ES-I3 (cell line): Measurements from ENCODE around the gene SCYL1.
"Not testable (repeated sequence)": the region's sequence is repeated elsewhere in the genome, so short reads cannot be mapped to it uniquely, and the experiment has no call there.

Source experiments
- H3K36me3 ChIP-seq: 2 replicates; pipeline ENCODE4 v1.6.1; 2013; ENCODE audit warnings: mild to moderate bottlenecking, low read length, control low read depth, moderate library complexity; ENCODE audit not compliant: insufficient read depth
- H3K4me1 ChIP-seq: 2 replicates; pipeline ENCODE4 v1.6.1; 2013; ENCODE audit warnings: mild to moderate bottlenecking, control low read depth, low read length; ENCODE audit not compliant: insufficient read depth
- H3K9ac ChIP-seq: 2 replicates; pipeline ENCODE4 v1.6.1; 2013; ENCODE audit warnings: low read depth, mild to moderate bottlenecking, low read length, moderate library complexity
- H3K9me3 ChIP-seq: 2 replicates; pipeline ENCODE4 v1.6.1; 2013; ENCODE audit warnings: mild to moderate bottlenecking, low read length, moderate library complexity; ENCODE audit not compliant: control insufficient read depth, insufficient read depth

SCYL1 gene

DNA sequence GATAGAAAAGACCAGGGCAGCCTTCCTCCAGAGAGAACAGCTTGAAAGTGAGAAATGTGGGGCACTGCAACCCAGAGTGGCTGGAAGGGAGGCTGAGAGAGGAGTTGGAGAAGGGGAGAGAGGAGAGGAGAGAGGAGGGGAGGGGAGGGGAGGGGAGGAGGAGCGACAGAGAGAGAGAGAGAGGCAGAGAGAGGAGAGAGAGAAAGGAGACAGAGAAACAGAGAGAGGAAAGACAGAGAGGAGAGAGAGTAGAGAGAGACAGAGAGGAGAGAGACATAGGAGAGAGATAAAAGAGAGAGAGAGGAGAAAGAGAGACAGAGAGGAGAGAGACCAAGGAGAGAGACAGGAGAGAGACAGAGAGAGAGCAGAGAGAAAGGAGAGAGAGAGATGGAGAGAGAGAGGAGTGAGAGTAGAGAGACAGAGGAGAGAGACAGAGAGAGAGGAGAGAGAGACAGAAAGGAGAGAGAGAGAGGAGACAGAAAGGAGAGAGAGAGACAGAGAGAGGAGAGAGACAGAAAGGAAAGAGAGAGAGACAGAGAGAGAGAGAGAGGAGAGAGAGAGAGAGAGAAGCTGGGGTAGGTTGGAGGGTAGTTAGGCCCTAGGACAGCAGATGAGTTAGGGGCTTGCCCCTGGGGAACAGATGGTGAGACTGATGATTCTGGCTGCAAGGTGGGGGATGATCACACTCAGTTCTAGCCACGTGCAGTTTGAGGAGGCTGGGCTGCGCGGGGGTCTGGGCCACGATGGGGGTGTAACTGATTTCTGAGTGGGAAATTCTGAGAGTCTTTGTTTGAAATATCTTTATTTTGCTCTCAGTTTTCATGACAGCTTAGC lies 8.5 kb upstream of the SCYL1 start:
- H3K36me3 ChIP-seq = no peaks in the 10 kb centered on the region
- H3K9ac ChIP-seq = no peak overlapping the region
- H3K4me1 ChIP-seq = no peaks in the 10 kb centered on the region
- H3K9me3 ChIP-seq = no peaks in the 10 kb centered on the region

DNA sequence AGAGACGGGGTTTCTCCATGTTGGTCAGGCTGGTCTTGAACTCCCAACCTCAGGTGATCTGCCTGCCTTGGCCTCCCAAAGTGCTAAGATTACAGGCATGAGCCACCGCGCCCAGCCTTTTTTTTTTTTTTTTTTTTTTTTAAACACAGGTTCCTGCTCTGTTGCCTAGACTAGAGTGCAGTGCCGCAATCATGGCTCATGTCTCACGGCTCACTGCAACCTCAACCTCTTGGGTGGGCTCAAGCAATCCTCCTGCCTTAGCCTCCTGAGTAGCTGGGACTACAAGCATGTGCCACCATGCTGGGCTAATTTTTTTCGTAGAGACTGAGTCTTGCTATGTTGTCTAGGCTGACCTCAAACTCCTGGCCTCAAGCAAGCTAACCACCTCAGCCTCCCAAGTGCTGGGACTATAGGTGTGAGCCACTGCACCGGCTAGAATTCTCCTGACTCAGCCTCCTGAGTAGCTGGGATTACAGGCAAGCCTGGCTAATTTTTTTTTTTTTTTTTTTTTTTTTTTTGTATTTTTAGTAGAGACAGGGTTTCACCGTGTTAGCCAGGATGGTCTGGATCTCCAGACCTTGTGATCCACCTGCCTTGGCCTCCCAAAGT lies 5.8 kb upstream of the SCYL1 start:
- not testable (repeated sequence) for H3K9ac ChIP-seq, H3K9me3 ChIP-seq, H3K4me1 ChIP-seq, H3K36me3 ChIP-seq

DNA sequence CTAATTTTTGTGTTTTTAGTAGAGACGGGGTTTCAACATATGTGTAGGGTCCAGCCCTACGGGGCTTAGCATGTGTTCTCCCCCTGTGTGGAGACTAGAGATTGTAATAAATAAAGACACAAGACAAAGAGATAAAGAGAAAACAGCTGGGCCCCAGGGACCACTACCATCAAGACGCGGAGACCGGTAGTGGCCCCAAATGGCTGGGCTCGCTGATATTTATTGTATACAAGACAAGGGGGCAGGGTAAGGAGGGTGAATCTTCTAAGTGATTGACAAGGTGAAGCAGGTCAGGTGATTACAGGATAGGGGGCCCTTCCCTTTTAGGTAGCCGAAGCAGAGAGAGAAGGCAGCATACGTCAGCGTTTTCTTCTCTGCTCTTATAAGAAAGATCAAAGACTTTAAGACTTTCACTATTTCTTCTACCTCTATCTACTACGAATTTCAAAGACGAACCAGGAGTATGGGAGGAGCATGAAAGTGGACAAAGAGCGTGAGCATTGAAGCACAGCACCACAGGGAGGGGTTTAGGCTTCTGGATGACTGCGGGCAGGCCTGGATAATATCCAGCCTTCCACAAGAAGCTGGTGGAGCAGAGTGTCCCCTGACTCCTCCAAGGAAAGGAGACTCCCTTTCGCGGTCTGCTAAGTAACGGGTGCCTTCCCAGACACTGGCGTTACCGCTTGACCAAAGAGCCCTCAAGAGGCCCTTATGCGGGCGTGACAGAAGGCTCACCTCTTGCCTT lies 2.9 kb upstream of the SCYL1 start:
- not testable (repeated sequence) for H3K9ac ChIP-seq, H3K4me1 ChIP-seq, H3K36me3 ChIP-seq, H3K9me3 ChIP-seq

DNA sequence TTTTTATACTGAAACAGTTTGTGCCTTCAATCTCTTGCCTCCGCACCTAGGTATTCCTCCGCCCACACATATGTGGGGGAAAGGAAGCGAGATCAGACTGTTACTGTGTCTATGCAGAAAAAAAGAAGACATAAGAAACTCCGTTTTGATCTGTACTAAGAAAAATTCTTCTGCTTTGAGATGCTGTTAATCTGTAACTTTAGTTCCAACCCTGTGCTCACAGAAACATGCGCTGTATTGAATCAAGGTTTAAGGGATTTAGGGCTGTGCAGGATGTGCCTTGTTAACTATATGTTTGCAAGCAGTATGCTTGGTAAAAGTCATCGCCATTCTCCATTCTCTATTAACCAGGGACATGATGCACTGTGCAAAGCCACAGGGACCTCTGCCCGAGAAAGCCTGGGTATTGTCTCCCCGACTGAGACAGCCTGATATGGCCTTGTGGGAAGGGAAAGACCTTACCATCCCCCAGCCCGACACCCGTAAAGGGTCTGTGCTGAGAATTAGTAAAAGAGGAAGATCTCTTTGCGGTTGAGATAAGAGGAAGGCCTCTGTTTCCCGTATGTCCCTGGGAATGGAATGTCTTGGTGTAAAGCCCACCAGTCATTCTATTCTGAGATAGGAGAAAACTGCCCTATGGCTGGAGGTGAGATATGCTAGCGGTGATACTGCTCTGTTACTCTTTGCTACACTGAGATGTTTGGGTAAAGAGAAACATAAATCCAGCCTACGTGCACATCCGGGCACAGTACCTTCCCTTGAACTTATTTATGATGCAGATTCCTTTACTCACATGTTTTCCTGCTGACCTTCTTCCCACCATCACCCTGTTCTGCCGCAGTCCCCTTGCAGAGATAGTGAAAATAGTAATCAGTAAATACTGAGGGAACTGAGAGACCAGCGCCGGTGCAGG lies 1.9 kb upstream of the SCYL1 start:
- not testable (repeated sequence) for H3K9me3 ChIP-seq, H3K4me1 ChIP-seq, H3K36me3 ChIP-seq, H3K9ac ChIP-seq

DNA sequence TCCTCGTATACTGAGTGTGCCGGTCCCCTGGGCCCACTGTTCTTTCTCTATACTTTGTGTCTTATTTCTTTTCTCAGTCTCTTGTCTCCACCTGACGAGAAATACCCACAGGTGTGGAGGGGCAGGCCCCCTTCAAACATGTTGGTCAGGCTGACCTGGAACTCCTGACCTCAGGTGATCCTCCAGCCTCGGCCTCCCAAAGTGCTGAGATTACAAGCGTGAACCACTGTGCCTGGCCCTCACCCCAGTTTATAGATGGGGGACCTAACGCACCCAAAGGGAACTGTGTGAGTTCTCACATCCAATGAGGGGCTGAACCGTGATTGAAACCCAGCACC lies 1.3 kb upstream of the SCYL1 start:
- not testable (repeated sequence) for H3K4me1 ChIP-seq

DNA sequence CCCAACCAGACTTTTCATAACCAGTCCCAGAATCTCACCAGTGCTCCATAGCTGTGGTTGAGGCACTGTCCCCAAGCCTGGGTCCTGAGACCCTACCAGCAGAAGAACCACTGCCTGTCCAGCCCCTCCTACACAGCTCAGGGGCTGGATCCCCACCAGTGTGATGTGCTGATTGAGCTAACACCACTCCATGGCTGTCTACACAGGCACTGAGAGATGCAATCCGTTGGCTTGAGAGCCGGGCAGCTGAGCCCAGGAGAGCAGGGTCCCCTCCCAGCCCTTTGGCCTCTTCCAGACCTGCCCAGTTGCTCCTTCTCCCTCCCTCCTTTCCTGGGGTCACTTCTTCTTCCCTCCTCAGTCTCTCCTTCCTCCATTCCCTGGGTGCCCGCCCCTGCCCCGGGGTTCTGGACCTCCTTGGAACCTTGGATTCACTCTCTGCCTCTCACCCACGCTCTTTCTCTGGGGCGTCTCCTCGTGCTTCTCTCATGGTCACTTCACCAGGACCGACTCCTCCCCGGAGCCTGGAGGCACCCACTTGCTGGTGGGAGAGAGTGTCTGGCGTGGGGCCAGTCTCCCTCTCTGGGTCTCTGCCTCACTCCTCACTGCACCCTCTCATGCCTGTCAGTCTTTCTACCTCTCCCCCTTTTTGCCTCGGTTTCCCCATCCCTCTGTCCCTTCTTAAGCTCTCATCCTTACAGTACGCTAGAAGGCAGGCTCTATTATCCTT lies 706 bp upstream of the SCYL1 start:
- Histone ChIP-seq H3K36me3 (no peaks in the 10 kb centered on the region; the same call in 1 of the 2 replicates), H3K9ac (peak overlapping the region; percentile 25), H3K9me3 (no peaks in the 10 kb centered on the region), H3K4me1 (peaks cover 7% of the 10 kb centered on the region; the same call in 1 of the 2 replicates)

More for the DNA sequence above, 1.3 kb upstream of the SCYL1 start:
- not testable (repeated sequence) for H3K9me3 ChIP-seq, H3K36me3 ChIP-seq, H3K9ac ChIP-seq

DNA sequence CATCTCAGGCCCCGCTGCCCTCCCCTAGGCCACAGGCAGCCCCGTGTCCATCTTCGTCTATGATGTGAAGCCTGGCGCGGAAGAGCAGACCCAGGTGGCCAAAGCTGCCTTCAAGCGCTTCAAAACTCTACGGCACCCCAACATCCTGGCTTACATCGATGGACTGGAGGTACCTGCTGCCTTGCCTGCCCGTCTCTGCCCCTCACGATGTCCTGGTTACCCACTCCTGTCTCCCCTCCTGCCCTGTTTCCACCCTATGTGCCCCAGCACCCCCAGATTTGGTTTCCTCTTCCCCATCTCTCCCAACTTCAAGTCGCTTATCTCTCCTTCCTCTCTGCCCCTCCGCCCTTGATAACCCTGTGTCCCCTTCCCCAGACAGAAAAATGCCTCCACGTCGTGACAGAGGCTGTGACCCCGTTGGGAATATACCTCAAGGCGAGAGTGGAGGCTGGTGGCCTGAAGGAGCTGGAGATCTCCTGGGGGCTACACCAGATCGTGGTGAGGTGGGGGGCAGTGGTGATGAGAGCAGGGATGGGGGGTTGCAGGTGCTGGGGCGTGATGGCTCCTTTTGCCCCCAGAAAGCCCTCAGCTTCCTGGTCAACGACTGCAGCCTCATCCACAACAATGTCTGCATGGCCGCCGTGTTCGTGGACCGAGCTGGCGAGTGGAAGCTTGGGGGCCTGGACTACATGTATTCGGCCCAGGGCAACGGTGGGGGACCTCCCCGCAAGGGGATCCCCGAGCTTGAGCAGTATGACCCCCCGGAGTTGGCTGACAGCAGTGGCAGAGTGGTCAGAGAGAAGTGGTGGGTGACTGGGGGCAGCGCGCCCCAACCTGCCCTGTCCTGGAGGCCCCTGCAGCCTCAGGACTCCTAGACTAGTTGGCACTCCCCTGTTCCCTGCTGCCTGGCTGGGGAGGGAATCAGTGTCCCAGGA lies 930 bp downstream of the SCYL1 start:
- peaks cover 7% of the 10 kb centered on the region; the same call in 1 of the 2 replicates for H3K4me1 ChIP-seq
- H3K9ac ChIP-seq = peak overlapping the region; percentile 98
- peaks cover under 1% of the 10 kb centered on the region for H3K36me3 ChIP-seq
- H3K9me3 ChIP-seq = no peaks in the 10 kb centered on the region

DNA sequence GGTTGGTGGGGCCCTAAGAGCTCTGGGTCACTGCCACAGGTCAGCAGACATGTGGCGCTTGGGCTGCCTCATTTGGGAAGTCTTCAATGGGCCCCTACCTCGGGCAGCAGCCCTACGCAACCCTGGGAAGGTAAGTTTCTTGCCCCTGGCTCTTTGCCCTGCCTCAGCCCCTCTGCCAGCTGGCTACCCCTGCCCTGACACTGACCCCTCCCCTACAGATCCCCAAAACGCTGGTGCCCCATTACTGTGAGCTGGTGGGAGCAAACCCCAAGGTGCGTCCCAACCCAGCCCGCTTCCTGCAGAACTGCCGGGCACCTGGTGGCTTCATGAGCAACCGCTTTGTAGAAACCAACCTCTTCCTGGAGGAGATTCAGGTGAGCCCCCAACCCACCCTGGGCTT lies 1.9 kb downstream of the SCYL1 start:
- Histone ChIP-seq H3K9ac (no peak overlapping the region), H3K9me3 (no peaks in the 10 kb centered on the region), H3K4me1 (peaks cover 7% of the 10 kb centered on the region; the same call in 1 of the 2 replicates), H3K36me3 (peaks cover 4% of the 10 kb centered on the region)

DNA sequence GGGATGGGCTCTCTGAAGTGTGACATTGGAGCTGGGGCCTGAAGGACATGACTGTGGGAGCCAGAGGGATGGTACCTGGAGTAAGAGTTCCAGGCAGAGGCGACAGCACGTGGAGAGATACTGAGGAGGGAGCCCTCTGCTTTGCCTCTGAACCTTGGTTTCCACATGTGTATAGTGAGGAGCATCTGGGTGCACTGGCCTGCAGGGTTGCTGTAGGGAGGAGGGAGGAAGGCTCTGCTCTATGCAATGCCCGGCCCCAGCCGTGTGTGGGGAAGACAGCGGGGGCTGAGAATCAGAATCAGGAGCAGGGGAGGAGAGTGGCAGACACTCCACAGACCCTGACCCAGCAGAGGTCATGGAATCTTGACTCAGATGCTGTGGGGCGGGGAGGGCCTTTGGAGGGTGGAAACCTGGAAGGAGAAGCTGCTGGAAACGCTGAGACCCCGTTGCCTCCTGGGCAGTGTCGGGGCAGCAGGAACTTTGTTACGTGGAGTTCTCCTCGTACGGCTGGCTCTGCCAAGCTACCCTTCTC lies 4.0 kb downstream of the SCYL1 start:
- H3K4me1 ChIP-seq = peaks cover 7% of the 10 kb centered on the region; the same call in 1 of the 2 replicates
- H3K9ac ChIP-seq = no peak overlapping the region
- H3K9me3 ChIP-seq = no peaks in the 10 kb centered on the region
- peaks cover 4% of the 10 kb centered on the region for H3K36me3 ChIP-seq

DNA sequence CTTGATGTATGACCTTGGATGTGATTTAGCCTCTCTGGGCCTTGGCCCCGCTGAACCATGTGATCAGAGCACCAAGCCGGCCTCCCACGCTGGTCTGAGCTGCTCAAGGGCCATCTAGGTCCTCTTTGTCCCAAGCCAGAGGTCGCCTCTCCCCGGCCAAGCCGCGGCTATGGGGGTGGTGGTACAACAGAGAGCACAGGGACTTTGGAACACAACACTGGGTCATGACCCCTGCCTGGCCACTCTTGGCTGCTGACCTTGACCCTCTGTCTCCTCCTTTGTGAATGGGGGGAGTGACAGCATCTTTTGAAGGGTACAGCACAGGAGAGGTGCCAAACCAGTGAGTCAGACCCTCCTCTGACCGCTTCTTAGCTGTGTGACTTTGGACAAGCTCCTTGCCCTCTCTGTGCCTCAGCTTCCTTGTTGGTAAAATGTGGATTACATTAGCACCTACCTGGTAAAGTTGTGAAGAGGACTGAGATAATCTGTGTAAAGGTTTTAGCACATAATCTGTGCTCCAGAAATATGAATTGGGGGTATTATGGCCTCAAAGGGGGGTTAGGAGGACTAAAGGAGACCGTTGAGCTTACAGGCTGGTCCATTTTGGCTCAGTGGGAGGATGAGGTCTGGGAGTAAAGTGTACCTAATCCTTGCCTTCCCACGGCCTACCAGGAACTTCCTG lies 4.7 kb downstream of the SCYL1 start:
- no peaks in the 10 kb centered on the region for H3K9me3 ChIP-seq
- no peak overlapping the region for H3K9ac ChIP-seq
- H3K36me3 ChIP-seq = peaks cover 4% of the 10 kb centered on the region
- H3K4me1 ChIP-seq = no peaks in the 10 kb centered on the region

DNA sequence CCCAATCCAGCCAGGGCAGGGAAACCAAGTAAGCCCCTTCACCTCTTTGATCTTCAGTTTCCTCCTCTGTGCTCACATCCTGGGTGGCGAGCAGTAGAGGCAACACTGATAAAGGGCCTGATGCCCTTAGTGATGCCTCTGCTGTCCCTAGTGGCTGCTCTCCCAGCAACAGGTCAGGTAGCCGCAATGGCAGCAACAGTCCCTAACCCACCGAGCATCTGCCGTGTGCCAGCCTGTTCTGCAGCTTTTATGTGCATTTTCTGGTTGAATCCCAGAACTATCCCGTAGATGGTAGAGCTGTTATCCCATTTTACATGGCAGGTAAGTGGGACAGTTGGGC lies 5.2 kb downstream of the SCYL1 start:
- no peaks in the 10 kb centered on the region for H3K4me1 ChIP-seq
- H3K36me3 ChIP-seq = peaks cover 4% of the 10 kb centered on the region
- no peaks in the 10 kb centered on the region for H3K9me3 ChIP-seq
- no peak overlapping the region for H3K9ac ChIP-seq

DNA sequence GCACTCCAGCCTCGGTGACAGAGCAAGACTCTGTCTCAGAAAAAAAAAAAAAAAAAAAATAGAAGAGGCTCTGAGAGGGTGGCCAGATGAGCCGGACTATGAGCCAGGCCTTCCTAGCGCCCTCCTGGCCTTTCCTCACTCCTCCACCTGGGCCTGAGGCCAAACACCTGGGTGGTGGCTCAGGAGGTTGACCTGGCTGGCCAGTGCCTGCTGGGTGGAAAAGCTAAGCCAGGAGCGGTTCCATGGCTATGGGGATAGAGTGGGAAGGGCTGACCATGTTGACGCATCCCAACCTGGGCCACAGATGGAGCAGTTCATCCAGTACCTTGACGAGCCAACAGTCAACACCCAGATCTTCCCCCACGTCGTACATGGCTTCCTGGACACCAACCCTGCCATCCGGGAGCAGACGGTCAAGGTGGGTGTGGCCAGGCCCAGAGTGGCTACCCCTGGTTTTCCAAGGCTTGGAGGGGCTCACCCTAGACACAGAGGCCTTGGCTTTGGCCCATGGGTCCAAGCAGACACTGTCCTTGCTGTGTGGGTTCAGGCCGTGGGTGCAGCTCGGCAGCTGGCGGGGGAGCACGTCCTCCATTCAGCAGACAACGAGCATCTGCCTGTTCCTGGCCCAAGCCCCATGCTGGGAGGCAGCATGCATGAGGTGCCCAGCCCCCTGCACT lies 7.6 kb downstream of the SCYL1 start:
- Histone ChIP-seq H3K9ac (no peak overlapping the region), H3K9me3 (no peaks in the 10 kb centered on the region), H3K36me3 (peaks cover 4% of the 10 kb centered on the region; the same call in 1 of the 2 replicates), H3K4me1 (no peaks in the 10 kb centered on the region)
